A549 (cell line): Measurements from ENCODE around the gene PVRIG. TPM values are rescaled to one million over a fixed set of nuclear protein-coding genes. Genes with fewer than 3 reads are reported as not detected.

Source experiments
- ATAC-seq, 2 experiments: fragments of 200-7000 bp in 1 of 2; fragments of >200 bp in 1 of 2; cut with Nextera tagmentation in 1 of 2; cut with Tn5 transposase in 1 of 2; 3 replicates each; pipeline versions ENCODE4 v1.8.0 to v1.9.1; 2018 to 2020; ENCODE audit warnings: mild to moderate bottlenecking in 1 of 2, moderate library complexity in 1 of 2
- CTCF ChIA-PET: fragments of 300-600 bp; sonication (Branson Sonifier 250); formaldehyde crosslinking; extraction: SDS; loops from one replicate; lab custom pipeline; 2021; ENCODE audit warnings: antibody characterized with exemption, inconsistent platforms; lab: Yijun Ruan, JAX
- POLR2A ChIA-PET: fragments of 350-600 bp; formaldehyde crosslinking; extraction: SDS; loops from one replicate; lab custom pipeline; 2021; ENCODE audit warnings: antibody characterized with exemption, inconsistent platforms; lab: Yijun Ruan, JAX
- DNase-seq, 2 experiments: peaks; one replicate each; pipeline versions ENCODE4 v3.0.0 to v3.0.0-alpha.2; 2011 to 2016; ENCODE audit warnings: low read depth in 1 of 2, low spot score in 1 of 2
- FAIRE-seq: peaks from 2 replicates; lab custom pipeline; 2011; peaks lifted over from hg19 to GRCh38; lab: Jason Lieb, UNC
- H3K27ac ChIP-seq, 2 experiments: fragments of >200 bp; sonication (Bioruptor Twin); formaldehyde crosslinking; 3 replicates each; pipeline ENCODE4 v1.5.1; 2016 to 2017
- H3K4me1 ChIP-seq: fragments of >200 bp; sonication (Bioruptor Twin); formaldehyde crosslinking; 3 replicates; pipeline ENCODE4 v1.6.1; 2016
- H3K4me2 ChIP-seq: fragments of >200 bp; sonication (Bioruptor Twin); formaldehyde crosslinking; 3 replicates; pipeline ENCODE4 v1.6.1; 2016
- H3K4me3 ChIP-seq: fragments of >200 bp; sonication (Bioruptor Twin); formaldehyde crosslinking; 3 replicates; pipeline ENCODE4 v1.5.1; 2016
- H3K9me3 ChIP-seq: fragments of >200 bp; sonication (Bioruptor Twin); formaldehyde crosslinking; 3 replicates; pipeline ENCODE4 v1.6.1; 2016
- ATOH8 ChIP-seq: fragments of 250-450 bp; sonication (Bioruptor Pico); IDR thresholded peaks from 2 replicates; pipeline ENCODE4 v1.5.0; 2020; ENCODE audit warnings: low read depth, mild to moderate bottlenecking, moderate library complexity
- CBX2 ChIP-seq: fragments of 200-600 bp; sonication (generic); IDR thresholded peaks from 2 replicates; pipeline ENCODE4 v1.6.1; 2016; ENCODE audit warnings: low read depth, mild to moderate bottlenecking, borderline replicate concordance
- CBX8 ChIP-seq: fragments of 200-600 bp; sonication (generic); IDR thresholded peaks from 2 replicates; pipeline ENCODE4 v1.6.1; 2016
- CEBPB ChIP-seq, 2 experiments: fragments of >200 bp in 1 of 2; sonication (Bioruptor Twin) in 1 of 2; formaldehyde crosslinking in 1 of 2; IDR thresholded peaks; 2 replicates each; pipeline ENCODE4 v1.6.1; 2012 to 2016
- EHF ChIP-seq: fragments of 250-450 bp; sonication (Bioruptor Pico); IDR thresholded peaks from 2 replicates; pipeline ENCODE4 v1.5.0; 2020; ENCODE audit warnings: mild to moderate bottlenecking
- ESRRA ChIP-seq: fragments of 150-350 bp; IDR thresholded peaks from 2 replicates; pipeline ENCODE4 v1.6.1; 2014; ENCODE audit warnings: mild to moderate bottlenecking, low read length, borderline replicate concordance
- FOSL2 ChIP-seq, 2 experiments: fragments of 450-650 bp in 1 of 2; fragments of >200 bp in 1 of 2; sonication (Bioruptor Twin) in 1 of 2; formaldehyde crosslinking; IDR thresholded peaks; 2 replicates each; pipeline versions ENCODE4 v1.5.0 to v1.6.1; 2016 to 2020; ENCODE audit warnings: mild to moderate bottlenecking in 1 of 2, moderate library complexity in 1 of 2
- GATA3 ChIP-seq: IDR thresholded peaks from 2 replicates; pipeline ENCODE4 v1.6.1; 2012; ENCODE audit warnings: borderline replicate concordance
- HDAC2 ChIP-seq: fragments of 200-600 bp; sonication (generic); IDR thresholded peaks from 2 replicates; pipeline ENCODE4 v1.6.1; 2016
- JUN ChIP-seq, 2 experiments: fragments of >200 bp; sonication (Bioruptor Twin); formaldehyde crosslinking; IDR thresholded peaks; 2 replicates in 1 of 2; 3 replicates in 1 of 2; pipeline ENCODE4 v1.6.1; 2016 to 2017
- JUNB ChIP-seq: fragments of >200 bp; sonication (Bioruptor Twin); formaldehyde crosslinking; IDR thresholded peaks from 2 replicates; pipeline ENCODE4 v1.6.1; 2016
- KDM5A ChIP-seq: fragments of 200-600 bp; sonication (generic); IDR thresholded peaks from 2 replicates; pipeline ENCODE4 v1.6.1; 2016; ENCODE audit warnings: antibody characterized with exemption, mild to moderate bottlenecking
- MAFK ChIP-seq: fragments of 450-650 bp; IDR thresholded peaks from 2 replicates; pipeline ENCODE4 v1.6.1; 2014; ENCODE audit not compliant: partially characterized antibody
- NR3C1 ChIP-seq: fragments of >200 bp; sonication (Bioruptor Twin); formaldehyde crosslinking; IDR thresholded peaks from 3 replicates; pipeline ENCODE4 v1.6.1; 2017
- RAD21 ChIP-seq, 2 experiments: fragments of >200 bp in 1 of 2; sonication (Bioruptor Twin) in 1 of 2; formaldehyde crosslinking in 1 of 2; IDR thresholded peaks in 1 of 2; conservative IDR thresholded peaks in 1 of 2; 2 replicates in 1 of 2; 3 replicates in 1 of 2; pipeline ENCODE4 v1.6.1; 2012 to 2018; ENCODE audit warnings: inconsistent platforms in 1 of 2
- REST ChIP-seq: fragments of 200-600 bp; sonication (generic); IDR thresholded peaks from 2 replicates; pipeline ENCODE4 v1.6.1; 2016; ENCODE audit warnings: antibody characterized with exemption, mild to moderate bottlenecking, moderate library complexity
- RNF2 ChIP-seq: fragments of 200-600 bp; sonication (generic); IDR thresholded peaks from 2 replicates; pipeline ENCODE4 v1.6.1; 2016; ENCODE audit warnings: low read depth, mild to moderate bottlenecking, antibody characterized with exemption, moderate library complexity, borderline replicate concordance
- TFCP2L1 ChIP-seq: fragments of 250-450 bp; sonication (Bioruptor Pico); IDR thresholded peaks from 2 replicates; pipeline ENCODE4 v1.5.0; 2021; ENCODE audit warnings: mild to moderate bottlenecking
- TP53 ChIP-seq: fragments of 250-450 bp; sonication (Bioruptor Pico); IDR thresholded peaks from 2 replicates; pipeline ENCODE4 v1.5.0; 2021; ENCODE audit warnings: mild to moderate bottlenecking, moderate library complexity
- USF2 ChIP-seq: fragments of 450-650 bp; IDR thresholded peaks from 2 replicates; pipeline ENCODE4 v1.6.1; 2014; ENCODE audit warnings: antibody characterized with exemption
- ZNF302 ChIP-seq: fragments of 250-450 bp; sonication (Bioruptor Pico); IDR thresholded peaks from 2 replicates; pipeline ENCODE4 v1.9.0; 2021; ENCODE audit warnings: inconsistent platforms, mild to moderate bottlenecking, moderate library complexity
- WGBS: methylation state at CpG from one replicate; pipeline ENCODE4 v1.1.6; 2017; ENCODE audit errors: missing lambda C conversion rate; 5-methylcytosine and 5-hydroxymethylcytosine counted together
- polyA plus RNA-seq, 4 experiments: library from polyadenylated mRNA; depleted of rRNA in 3 of 4; stranded (reverse); fragments of >200 nt; fragmentation: RNase III in 1 of 4; extraction: RNeasy Plus Mini Kit Qiagen cat#74134 plus additional on column Dnase treatment in 1 of 4; gene quantifications; 2 replicates in 3 of 4; 3 replicates in 1 of 4; pipeline ENCODE4 v1.2.3, GENCODE V29; 2011 to 2017

Gene PVRIG
- polyA plus RNA-seq, 2 of the 4 experiments (the other 2 are of a cell fraction) = not detected

- no peak for FAIRE-seq
- H3K27ac ChIP-seq = no peak overlapping the region
- no peak overlapping the region for H3K4me3 ChIP-seq
- TF ChIP-seq ESRRA = no peak
- no peak for TF ChIP-seq ZNF302 (CRISPR knock-in tag)
- no peak for TF ChIP-seq TP53 (CRISPR knock-in tag)
- no peak for TF ChIP-seq RAD21 (conservative IDR thresholded peaks at IDR 0.05 in 1 of 2, IDR thresholded peaks at IDR 0.05 in 1 of 2)
- no peak for TF ChIP-seq JUNB
- no peak for TF ChIP-seq NR3C1
- TF ChIP-seq CBX8 = no peak
- no peak for TF ChIP-seq HDAC2
- no peak for TF ChIP-seq EHF (CRISPR knock-in tag)
- no peak for TF ChIP-seq KDM5A
- no peak for TF ChIP-seq USF2
- TF ChIP-seq CBX2 = no peak
- no peak for TF ChIP-seq CEBPB (IDR thresholded peaks at IDR 0.05)
- TF ChIP-seq REST = no peak
- no peak for TF ChIP-seq JUN (IDR thresholded peaks at IDR 0.05)
- no peak for TF ChIP-seq RNF2
- TF ChIP-seq, all 56 proteins: peak for 0
- CTCF ChIA-PET = interaction anchor here (1.0 to 1.3 kb wide), 3 partner anchors 15 to 210 kb away, joined by 3 read pairs; no protein-coding TSS in a partner anchor
- no peak for DNase-seq
- POLR2A ChIA-PET = no interaction called here
- Histone ChIP-seq H3K4me1 (no peaks in the 10 kb centered on the region), H3K4me2 (no peak overlapping the region), H3K9me3 (no peaks in the 10 kb centered on the region)
- 90% methylated on average over 10 of the region's 10 CpGs for WGBS
- no peak for ATAC-seq
These were observed 21.5 kb upstream of the PVRIG start for GRCh38 chr7:100198266-100198665.

- Histone ChIP-seq H3K4me1 (no peaks in the 10 kb centered on the region), H3K9me3 (no peaks in the 10 kb centered on the region), H3K4me3 (no peak overlapping the region), H3K27ac (no peak overlapping the region), H3K4me2 (no peak overlapping the region)
- CTCF ChIA-PET = interaction anchor here (1.3 to 5.3 kb wide), 5 partner anchors 12 to 207 kb away, joined by 3 to 29 read pairs (median 5); partner anchors contain the start of gene GAL3ST4
- ATAC-seq (0 out of 6 replicates have a peak, but pooled peaks of 1 of the 2 experiments have one; percentile 30), DNase-seq (no peak), FAIRE-seq (no peak)
- POLR2A ChIA-PET = no interaction called here
- TF ChIP-seq RAD21 (conservative IDR thresholded peaks at IDR 0.05 in 1 of 2, IDR thresholded peaks at IDR 0.05 in 1 of 2) (no peak), ATOH8 (CRISPR knock-in tag) (no peak), GATA3 (no peak), FOSL2 (IDR thresholded peaks at IDR 0.05) (no peak), FOSL2 (CRISPR knock-in tag; IDR thresholded peaks at IDR 0.05) (no peak), TFCP2L1 (CRISPR knock-in tag) (no peak), USF2 (no peak), MAFK (no peak), CEBPB (IDR thresholded peaks at IDR 0.05) (no peak)
- 77% methylated on average over 10 of the region's 11 CpGs for WGBS
These were observed 19.1 kb upstream of the PVRIG start for GRCh38 chr7:100200693-100201092.
